DOHH2 (cell line): ENCODE data around the gene TVP23C.

Experiments
- EZH2phosphoT487 ChIP-seq: fragments of 200-600 bp; sonication (generic); IDR thresholded peaks from 2 replicates; pipeline ENCODE4 v1.6.1; 2017; ENCODE audit warnings: borderline replicate concordance, mild to moderate bottlenecking, antibody characterized with exemption, low read length, moderate library complexity, mixed read lengths
- TF ChIP-seq, protein P1 (sequence below): fragments of 200-600 bp; sonication (generic); IDR thresholded peaks from one replicate; pipeline ENCODE4 v1.5.1; 2014; ENCODE audit warnings: antibody characterized with exemption, mild to moderate bottlenecking, low read depth, low read length; ENCODE audit not compliant: poor library complexity, severe bottlenecking

DNA sequence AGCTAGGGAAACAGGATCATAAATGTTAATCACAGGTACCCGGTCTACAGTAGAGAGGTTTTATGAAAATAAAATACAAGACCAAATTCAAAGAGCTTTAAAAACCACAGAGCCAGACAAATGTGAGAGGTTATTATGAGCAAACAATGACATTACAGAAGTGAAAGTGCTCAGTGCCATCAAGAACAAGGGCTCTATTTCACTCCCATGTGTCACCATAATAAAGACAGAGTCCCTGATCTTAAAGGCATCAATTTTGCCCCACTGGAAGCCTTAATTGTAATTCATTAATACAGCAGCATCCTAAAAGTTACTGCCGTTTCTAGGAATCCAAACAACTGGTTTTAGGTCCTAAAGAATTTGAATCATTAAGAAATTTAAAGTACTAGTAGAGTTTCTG lies 52.1 kb downstream of the TVP23C start:
- TF ChIP-seq, protein P1, sequence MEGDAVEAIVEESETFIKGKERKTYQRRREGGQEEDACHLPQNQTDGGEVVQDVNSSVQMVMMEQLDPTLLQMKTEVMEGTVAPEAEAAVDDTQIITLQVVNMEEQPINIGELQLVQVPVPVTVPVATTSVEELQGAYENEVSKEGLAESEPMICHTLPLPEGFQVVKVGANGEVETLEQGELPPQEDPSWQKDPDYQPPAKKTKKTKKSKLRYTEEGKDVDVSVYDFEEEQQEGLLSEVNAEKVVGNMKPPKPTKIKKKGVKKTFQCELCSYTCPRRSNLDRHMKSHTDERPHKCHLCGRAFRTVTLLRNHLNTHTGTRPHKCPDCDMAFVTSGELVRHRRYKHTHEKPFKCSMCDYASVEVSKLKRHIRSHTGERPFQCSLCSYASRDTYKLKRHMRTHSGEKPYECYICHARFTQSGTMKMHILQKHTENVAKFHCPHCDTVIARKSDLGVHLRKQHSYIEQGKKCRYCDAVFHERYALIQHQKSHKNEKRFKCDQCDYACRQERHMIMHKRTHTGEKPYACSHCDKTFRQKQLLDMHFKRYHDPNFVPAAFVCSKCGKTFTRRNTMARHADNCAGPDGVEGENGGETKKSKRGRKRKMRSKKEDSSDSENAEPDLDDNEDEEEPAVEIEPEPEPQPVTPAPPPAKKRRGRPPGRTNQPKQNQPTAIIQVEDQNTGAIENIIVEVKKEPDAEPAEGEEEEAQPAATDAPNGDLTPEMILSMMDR: no peak
- TF ChIP-seq EZH2phosphoT487: no peak
